DOHH2 (cell line): ENCODE measurements around the gene LDLRAD4.

Source experiments
- EZH2phosphoT487 ChIP-seq: fragments of 200-600 bp; sonication (generic); IDR thresholded peaks from 2 replicates; pipeline ENCODE4 v1.6.1; 2017; ENCODE audit warnings: borderline replicate concordance, mild to moderate bottlenecking, antibody characterized with exemption, low read length, moderate library complexity, mixed read lengths
- TF ChIP-seq, protein P1 (sequence below): fragments of 200-600 bp; sonication (generic); IDR thresholded peaks from one replicate; pipeline ENCODE4 v1.5.1; 2014; ENCODE audit warnings: antibody characterized with exemption, mild to moderate bottlenecking, low read depth, low read length; ENCODE audit not compliant: poor library complexity, severe bottlenecking

DNA sequence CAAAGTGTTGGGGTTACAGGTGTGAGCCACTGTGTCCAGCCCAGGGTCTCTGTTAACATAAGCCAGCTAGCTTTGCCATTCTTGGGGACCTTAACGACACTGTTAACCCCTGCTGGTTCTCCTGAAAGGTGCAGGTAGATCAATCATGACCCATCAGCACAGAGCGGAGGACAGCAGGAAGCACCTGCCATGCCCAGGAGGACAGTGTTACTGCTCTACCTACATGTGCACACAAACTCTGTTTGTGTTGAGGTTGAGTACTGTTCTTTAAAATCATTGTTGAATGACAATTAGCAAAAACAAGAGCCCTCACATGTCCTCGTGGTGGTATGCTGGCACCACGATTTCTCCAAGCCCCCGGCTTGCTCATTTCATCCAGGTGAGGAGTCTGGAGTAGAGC, 386.9 kb downstream of the LDLRAD4 start:
- TF ChIP-seq, protein P1, sequence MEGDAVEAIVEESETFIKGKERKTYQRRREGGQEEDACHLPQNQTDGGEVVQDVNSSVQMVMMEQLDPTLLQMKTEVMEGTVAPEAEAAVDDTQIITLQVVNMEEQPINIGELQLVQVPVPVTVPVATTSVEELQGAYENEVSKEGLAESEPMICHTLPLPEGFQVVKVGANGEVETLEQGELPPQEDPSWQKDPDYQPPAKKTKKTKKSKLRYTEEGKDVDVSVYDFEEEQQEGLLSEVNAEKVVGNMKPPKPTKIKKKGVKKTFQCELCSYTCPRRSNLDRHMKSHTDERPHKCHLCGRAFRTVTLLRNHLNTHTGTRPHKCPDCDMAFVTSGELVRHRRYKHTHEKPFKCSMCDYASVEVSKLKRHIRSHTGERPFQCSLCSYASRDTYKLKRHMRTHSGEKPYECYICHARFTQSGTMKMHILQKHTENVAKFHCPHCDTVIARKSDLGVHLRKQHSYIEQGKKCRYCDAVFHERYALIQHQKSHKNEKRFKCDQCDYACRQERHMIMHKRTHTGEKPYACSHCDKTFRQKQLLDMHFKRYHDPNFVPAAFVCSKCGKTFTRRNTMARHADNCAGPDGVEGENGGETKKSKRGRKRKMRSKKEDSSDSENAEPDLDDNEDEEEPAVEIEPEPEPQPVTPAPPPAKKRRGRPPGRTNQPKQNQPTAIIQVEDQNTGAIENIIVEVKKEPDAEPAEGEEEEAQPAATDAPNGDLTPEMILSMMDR: no peak
- no peak for TF ChIP-seq EZH2phosphoT487
